Neural progenitor cell (in vitro differentiated cells): ENCODE measurements around the gene PACRG. TPM values are rescaled to one million over a fixed set of nuclear protein-coding genes. Genes with fewer than 3 reads are reported as not detected.

Experiments
- DNase-seq: peaks from one replicate; pipeline ENCODE4 v3.0.0-alpha.2; 2016; ENCODE audit warnings: low spot score
- H2AFZ ChIP-seq: fragments of 200-600 bp; sonication (generic); replicated peaks from 2 replicates; pipeline ENCODE4 v1.6.1; 2016; ENCODE audit warnings: antibody characterized with exemption
- H3F3A ChIP-seq: fragments of 200-600 bp; sonication (generic); 2 replicates; pipeline ENCODE4 v1.6.1; 2016; ENCODE audit warnings: antibody characterized with exemption, low read depth
- H3K27ac ChIP-seq: fragments of 200-600 bp; sonication (generic); 2 replicates; pipeline ENCODE4 v1.5.1; 2016; ENCODE audit warnings: mild to moderate bottlenecking
- H3K27me3 ChIP-seq: fragments of 200-600 bp; sonication (generic); 2 replicates; pipeline ENCODE4 v1.6.1; 2016; ENCODE audit warnings: mild to moderate bottlenecking, moderate library complexity
- H3K36me3 ChIP-seq: fragments of 200-600 bp; sonication (generic); 2 replicates; pipeline ENCODE4 v1.5.1; 2016
- H3K4me1 ChIP-seq: fragments of 200-600 bp; sonication (generic); 2 replicates; pipeline ENCODE4 v1.6.1; 2016; ENCODE audit warnings: mixed run types
- H3K4me2 ChIP-seq: fragments of 200-600 bp; sonication (generic); 2 replicates; pipeline ENCODE4 v1.6.1; 2016
- H3K4me3 ChIP-seq: fragments of 200-600 bp; sonication (generic); 2 replicates; pipeline ENCODE4 v1.5.1; 2016
- H3K79me2 ChIP-seq: fragments of 200-600 bp; sonication (generic); 2 replicates; pipeline ENCODE4 v1.6.1; 2016; ENCODE audit warnings: low read depth
- H3K9ac ChIP-seq: fragments of 200-600 bp; sonication (generic); 2 replicates; pipeline ENCODE4 v1.6.1; 2016
- H3K9me3 ChIP-seq: fragments of 200-600 bp; sonication (generic); 2 replicates; pipeline ENCODE4 v1.5.1; 2016; ENCODE audit warnings: low read depth
- H4K20me1 ChIP-seq: fragments of 200-600 bp; sonication (generic); 2 replicates; pipeline ENCODE4 v1.6.1; 2016; ENCODE audit warnings: low read depth
- H3K27ac Mint-ChIP-seq: 3 replicates; pipeline ENCODE4 v1.8.0; 2021; ENCODE audit warnings: mixed read lengths
- H3K27me3 Mint-ChIP-seq: 2 replicates; pipeline ENCODE4 v1.8.0; 2022; ENCODE audit warnings: low read depth, mild to moderate bottlenecking, inconsistent platforms, moderate library complexity, mixed read lengths; ENCODE audit not compliant: insufficient read depth
- H3K36me3 Mint-ChIP-seq: 3 replicates; pipeline ENCODE4 v1.8.0; 2021; ENCODE audit warnings: mixed read lengths
- H3K4me1 Mint-ChIP-seq: 3 replicates; pipeline ENCODE4 v1.8.0; 2021; ENCODE audit warnings: mixed read lengths
- H3K4me3 Mint-ChIP-seq: 3 replicates; pipeline ENCODE4 v1.8.0; 2021; ENCODE audit warnings: mild to moderate bottlenecking, moderate library complexity, mixed read lengths
- H3K9me3 Mint-ChIP-seq: 3 replicates; pipeline ENCODE4 v1.8.0; 2020; ENCODE audit warnings: mixed read lengths
- CTCF ChIP-seq: fragments of 200-600 bp; sonication (generic); IDR thresholded peaks from 2 replicates; pipeline ENCODE4 v1.5.1; 2017; ENCODE audit warnings: antibody characterized with exemption, mild to moderate bottlenecking
- EZH2 ChIP-seq: fragments of 200-600 bp; sonication (generic); IDR thresholded peaks from 2 replicates; pipeline ENCODE4 v1.6.1; 2017; ENCODE audit warnings: antibody characterized with exemption, mild to moderate bottlenecking, moderate library complexity
- EZH2phosphoT487 ChIP-seq: fragments of 200-600 bp; sonication (generic); IDR thresholded peaks from 2 replicates; pipeline ENCODE4 v1.6.1; 2017; ENCODE audit warnings: antibody characterized with exemption
- total RNA-seq: library from RNA; depleted of rRNA; stranded (reverse); fragments of >200 nt; gene quantifications from 2 replicates; pipeline ENCODE4 v1.2.3, GENCODE V29; 2015; ENCODE audit warnings: low replicate concordance

PACRG gene
- total RNA-seq, 1 donor from 2014 or later: 0.30 TPM

GRCh38 chr6:163187606-163188005, 459.8 kb downstream of the PACRG start:
- Mint-ChIP-seq H3K27ac (peak overlapping the region; percentile 75), H3K4me1 (peaks cover 25% of the 10 kb centered on the region)
- no peak overlapping the region for H2AFZ ChIP-seq

DNA sequence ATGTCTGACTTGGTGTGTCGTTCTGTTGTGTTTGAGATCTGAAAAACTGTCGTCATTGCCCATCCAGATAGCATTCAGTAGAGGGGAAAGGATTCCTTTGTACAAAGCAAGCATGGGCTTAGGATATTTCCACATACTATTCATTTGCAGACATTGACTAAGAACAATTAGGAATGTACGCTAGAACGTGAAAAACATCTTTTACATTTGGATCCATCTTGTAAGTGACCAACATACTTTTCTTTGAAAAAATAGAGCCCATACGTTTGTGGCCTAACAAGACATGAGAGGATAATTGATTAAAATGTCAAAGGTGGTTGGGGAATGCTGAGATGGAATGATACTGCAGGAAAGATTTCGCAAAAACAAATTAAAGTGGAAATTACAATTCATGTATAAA, 461.0 kb downstream of the PACRG start:
- H3F3A ChIP-seq: no peaks in the 10 kb centered on the region
- H3K4me3 ChIP-seq: no peak overlapping the region
- H3K4me3 Mint-ChIP-seq: no peak overlapping the region
- peaks cover 2% of the 10 kb centered on the region for H3K9me3 Mint-ChIP-seq
- H3K9ac ChIP-seq: no peak overlapping the region
- no peak overlapping the region for H3K27ac Mint-ChIP-seq
- no peaks in the 10 kb centered on the region for H3K9me3 ChIP-seq
- no peak overlapping the region for H3K4me2 ChIP-seq
- peaks cover 7% of the 10 kb centered on the region for H3K27me3 Mint-ChIP-seq
- H3K4me1 ChIP-seq: peaks cover 10% of the 10 kb centered on the region
- TF ChIP-seq EZH2phosphoT487 (no peak), EZH2 (no peak), CTCF (no peak)
- H3K4me1 Mint-ChIP-seq: peaks cover 25% of the 10 kb centered on the region
- H4K20me1 ChIP-seq: no peaks in the 10 kb centered on the region
- no peaks in the 10 kb centered on the region for H3K79me2 ChIP-seq
- no peaks in the 10 kb centered on the region for H3K36me3 Mint-ChIP-seq
- H3K27ac ChIP-seq: no peak overlapping the region
- H2AFZ ChIP-seq: no peak overlapping the region
- H3K27me3 ChIP-seq: no peaks in the 10 kb centered on the region
- H3K36me3 ChIP-seq: no peaks in the 10 kb centered on the region
- no peak for DNase-seq

More at GRCh38 chr6:163187606-163188005, 459.8 kb downstream of the PACRG start:
- Histone ChIP-seq H3K27ac (no peak overlapping the region), H3K36me3 (no peaks in the 10 kb centered on the region), H3K27me3 (no peaks in the 10 kb centered on the region), H3K9me3 (no peaks in the 10 kb centered on the region), H3K4me2 (no peak overlapping the region), H3K4me3 (no peak overlapping the region), H3K4me1 (peaks cover 10% of the 10 kb centered on the region), H4K20me1 (no peaks in the 10 kb centered on the region), H3K9ac (no peak overlapping the region), H3K79me2 (no peaks in the 10 kb centered on the region), H3F3A (no peaks in the 10 kb centered on the region)
- H3K27me3 Mint-ChIP-seq: peaks cover 7% of the 10 kb centered on the region
- DNase-seq: no peak
- H3K9me3 Mint-ChIP-seq: peaks cover 2% of the 10 kb centered on the region
- H3K36me3 Mint-ChIP-seq: no peaks in the 10 kb centered on the region
- no peak for TF ChIP-seq EZH2
- TF ChIP-seq EZH2phosphoT487: no peak
- no peak for TF ChIP-seq CTCF
- no peak overlapping the region for H3K4me3 Mint-ChIP-seq

GRCh38 chr6:163189609-163190008, 461.8 kb downstream of the PACRG start:
- no peaks in the 10 kb centered on the region for H3K27me3 ChIP-seq
- DNase-seq: no peak
- no peaks in the 10 kb centered on the region for H3K36me3 ChIP-seq
- Mint-ChIP-seq H3K27me3 (peaks cover 7% of the 10 kb centered on the region), H3K4me1 (peaks cover 25% of the 10 kb centered on the region), H3K27ac (no peak overlapping the region), H3K4me3 (no peak overlapping the region), H3K9me3 (peaks cover 2% of the 10 kb centered on the region), H3K36me3 (no peaks in the 10 kb centered on the region)
- TF ChIP-seq CTCF (no peak), EZH2 (no peak), EZH2phosphoT487 (no peak)
- H3K79me2 ChIP-seq: no peaks in the 10 kb centered on the region
- no peak overlapping the region for H3K9ac ChIP-seq
- no peak overlapping the region for H3K27ac ChIP-seq
- no peak overlapping the region for H3K4me3 ChIP-seq
- H3F3A ChIP-seq: no peaks in the 10 kb centered on the region
- H3K4me2 ChIP-seq: no peak overlapping the region
- H3K9me3 ChIP-seq: no peaks in the 10 kb centered on the region
- peaks cover 10% of the 10 kb centered on the region for H3K4me1 ChIP-seq
- no peaks in the 10 kb centered on the region for H4K20me1 ChIP-seq
- H2AFZ ChIP-seq: no peak overlapping the region

DNA sequence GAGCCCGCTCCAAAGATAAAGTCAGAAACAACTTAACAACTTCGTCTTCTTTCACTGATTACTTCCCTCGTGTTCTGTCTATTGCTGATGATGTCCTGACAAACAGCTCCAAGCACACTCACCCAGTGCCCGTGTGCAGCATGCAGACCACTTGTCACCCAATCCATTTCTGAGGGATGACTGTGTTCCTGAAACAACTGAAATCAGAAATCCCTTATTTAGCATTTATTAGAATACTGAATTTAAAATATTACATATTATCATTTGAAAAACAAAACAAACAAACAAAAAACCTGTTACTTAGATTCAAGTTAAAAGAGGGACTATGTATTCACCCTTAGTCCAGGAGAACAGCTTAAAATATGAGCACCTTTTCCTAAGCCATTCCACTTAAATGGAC, 463.0 kb downstream of the PACRG start:
- no peaks in the 10 kb centered on the region for H4K20me1 ChIP-seq
- no peaks in the 10 kb centered on the region for H3K36me3 Mint-ChIP-seq
- no peaks in the 10 kb centered on the region for H3K79me2 ChIP-seq
- H3K4me1 Mint-ChIP-seq: peaks cover 16% of the 10 kb centered on the region
- H3K4me3 Mint-ChIP-seq: no peak overlapping the region
- no peak overlapping the region for H3K4me2 ChIP-seq
- TF ChIP-seq CTCF: no peak
- no peak for TF ChIP-seq EZH2
- no peak for TF ChIP-seq EZH2phosphoT487
- H3K4me3 ChIP-seq: no peak overlapping the region
- H3K27me3 Mint-ChIP-seq: peaks cover 10% of the 10 kb centered on the region
- DNase-seq: no peak
- no peaks in the 10 kb centered on the region for H3K36me3 ChIP-seq
- no peaks in the 10 kb centered on the region for H3K9me3 ChIP-seq
- no peaks in the 10 kb centered on the region for H3F3A ChIP-seq
- no peak overlapping the region for H3K27ac ChIP-seq
- H3K27me3 ChIP-seq: no peaks in the 10 kb centered on the region
- no peak overlapping the region for H3K27ac Mint-ChIP-seq
- no peak overlapping the region for H2AFZ ChIP-seq
- H3K9ac ChIP-seq: no peak overlapping the region
- H3K9me3 Mint-ChIP-seq: peaks cover 2% of the 10 kb centered on the region
- H3K4me1 ChIP-seq: peaks cover 5% of the 10 kb centered on the region
